ENCODE results near the gene KRTAP5-1.

DNA sequence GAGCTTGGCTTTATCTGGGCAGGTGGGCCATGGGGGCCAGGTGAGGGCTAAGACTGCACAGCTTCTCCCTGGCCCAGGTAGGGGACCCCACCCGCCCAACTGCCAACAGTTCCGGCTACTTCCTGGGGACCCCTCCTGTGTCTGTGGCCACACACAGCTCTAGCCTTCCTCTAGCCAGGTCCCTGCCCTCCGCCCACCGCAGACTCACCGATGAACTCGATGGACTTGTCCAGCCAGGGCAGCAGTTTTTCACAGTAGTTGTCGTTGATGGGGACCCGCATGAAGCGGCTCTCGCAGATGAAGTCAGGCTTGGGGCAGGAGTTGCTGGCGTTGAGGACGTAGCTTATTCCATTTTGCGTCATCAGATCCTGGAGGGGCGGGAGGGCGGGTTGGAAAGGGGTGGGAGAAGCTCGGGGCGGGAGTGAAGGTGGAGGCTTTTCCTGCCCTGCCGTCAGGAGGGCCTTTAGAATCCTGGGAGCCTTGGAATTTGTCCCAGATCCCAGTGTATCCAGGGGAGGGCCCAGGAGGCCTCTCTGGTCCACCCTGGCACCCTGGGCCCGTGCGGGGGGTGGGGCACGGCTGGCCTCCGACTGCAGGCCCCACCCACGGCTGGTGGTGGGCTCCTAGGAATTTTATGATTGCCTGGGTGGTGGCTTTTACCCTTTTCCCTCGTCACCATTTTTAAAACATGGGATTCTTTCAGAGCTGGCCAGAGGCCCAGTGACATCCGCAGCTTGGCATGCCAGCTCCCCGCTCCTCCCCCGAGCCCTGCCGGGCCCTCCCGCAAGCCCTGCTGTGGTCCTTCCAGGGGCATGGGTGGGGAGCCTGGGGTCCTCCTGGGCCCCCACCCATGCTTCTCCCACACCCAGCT, 26.9 kb downstream of the KRTAP5-1 start:
- TF ChIP-seq, protein P1, sequence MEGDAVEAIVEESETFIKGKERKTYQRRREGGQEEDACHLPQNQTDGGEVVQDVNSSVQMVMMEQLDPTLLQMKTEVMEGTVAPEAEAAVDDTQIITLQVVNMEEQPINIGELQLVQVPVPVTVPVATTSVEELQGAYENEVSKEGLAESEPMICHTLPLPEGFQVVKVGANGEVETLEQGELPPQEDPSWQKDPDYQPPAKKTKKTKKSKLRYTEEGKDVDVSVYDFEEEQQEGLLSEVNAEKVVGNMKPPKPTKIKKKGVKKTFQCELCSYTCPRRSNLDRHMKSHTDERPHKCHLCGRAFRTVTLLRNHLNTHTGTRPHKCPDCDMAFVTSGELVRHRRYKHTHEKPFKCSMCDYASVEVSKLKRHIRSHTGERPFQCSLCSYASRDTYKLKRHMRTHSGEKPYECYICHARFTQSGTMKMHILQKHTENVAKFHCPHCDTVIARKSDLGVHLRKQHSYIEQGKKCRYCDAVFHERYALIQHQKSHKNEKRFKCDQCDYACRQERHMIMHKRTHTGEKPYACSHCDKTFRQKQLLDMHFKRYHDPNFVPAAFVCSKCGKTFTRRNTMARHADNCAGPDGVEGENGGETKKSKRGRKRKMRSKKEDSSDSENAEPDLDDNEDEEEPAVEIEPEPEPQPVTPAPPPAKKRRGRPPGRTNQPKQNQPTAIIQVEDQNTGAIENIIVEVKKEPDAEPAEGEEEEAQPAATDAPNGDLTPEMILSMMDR (IDR thresholded peaks at IDR 0.05), result no peak
- TF ChIP-seq POLR2A (IDR thresholded peaks at IDR 0.05), result peak in 1 of 2 donors; percentile 9

Data from sigmoid colon (tissue), 3 donors.